B cell (primary cell): ENCODE results near the gene PRKN.

ENCODE experiments used
- EZH2 ChIP-seq: IDR thresholded peaks from 2 replicates; pipeline ENCODE4 v1.6.1; 2012; ENCODE audit warnings: borderline replicate concordance, low read depth, mild to moderate bottlenecking, moderate library complexity, low read length; ENCODE audit not compliant: insufficient read depth, poor library complexity, severe bottlenecking
- TF ChIP-seq, protein P1 (sequence below): fragments of 200-600 bp; IDR thresholded peaks from one replicate; pipeline ENCODE4 v1.8.0; 2022; ENCODE audit warnings: antibody characterized with exemption, mild to moderate bottlenecking

- TF ChIP-seq, protein P1, sequence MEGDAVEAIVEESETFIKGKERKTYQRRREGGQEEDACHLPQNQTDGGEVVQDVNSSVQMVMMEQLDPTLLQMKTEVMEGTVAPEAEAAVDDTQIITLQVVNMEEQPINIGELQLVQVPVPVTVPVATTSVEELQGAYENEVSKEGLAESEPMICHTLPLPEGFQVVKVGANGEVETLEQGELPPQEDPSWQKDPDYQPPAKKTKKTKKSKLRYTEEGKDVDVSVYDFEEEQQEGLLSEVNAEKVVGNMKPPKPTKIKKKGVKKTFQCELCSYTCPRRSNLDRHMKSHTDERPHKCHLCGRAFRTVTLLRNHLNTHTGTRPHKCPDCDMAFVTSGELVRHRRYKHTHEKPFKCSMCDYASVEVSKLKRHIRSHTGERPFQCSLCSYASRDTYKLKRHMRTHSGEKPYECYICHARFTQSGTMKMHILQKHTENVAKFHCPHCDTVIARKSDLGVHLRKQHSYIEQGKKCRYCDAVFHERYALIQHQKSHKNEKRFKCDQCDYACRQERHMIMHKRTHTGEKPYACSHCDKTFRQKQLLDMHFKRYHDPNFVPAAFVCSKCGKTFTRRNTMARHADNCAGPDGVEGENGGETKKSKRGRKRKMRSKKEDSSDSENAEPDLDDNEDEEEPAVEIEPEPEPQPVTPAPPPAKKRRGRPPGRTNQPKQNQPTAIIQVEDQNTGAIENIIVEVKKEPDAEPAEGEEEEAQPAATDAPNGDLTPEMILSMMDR, result no peak
- no peak for TF ChIP-seq EZH2
Observed at GRCh38 chr6:161507375-161507774, 1220.2 kb downstream of the PRKN start.
